SIG-M5 treated with dmso at 0.1 percent for 504 hours (cell line): ENCODE data around the gene DNASE1L2.
"Not testable (repeated sequence)": the region's sequence is repeated elsewhere in the genome, so short reads cannot be mapped to it uniquely, and the experiment has no call there.

Experiments
- DNase-seq: peaks from one replicate; lab custom pipeline; 2025; ENCODE audit not compliant: unreplicated experiment; lab: John Stamatoyannopoulos, UW

Gene DNASE1L2

DNA sequence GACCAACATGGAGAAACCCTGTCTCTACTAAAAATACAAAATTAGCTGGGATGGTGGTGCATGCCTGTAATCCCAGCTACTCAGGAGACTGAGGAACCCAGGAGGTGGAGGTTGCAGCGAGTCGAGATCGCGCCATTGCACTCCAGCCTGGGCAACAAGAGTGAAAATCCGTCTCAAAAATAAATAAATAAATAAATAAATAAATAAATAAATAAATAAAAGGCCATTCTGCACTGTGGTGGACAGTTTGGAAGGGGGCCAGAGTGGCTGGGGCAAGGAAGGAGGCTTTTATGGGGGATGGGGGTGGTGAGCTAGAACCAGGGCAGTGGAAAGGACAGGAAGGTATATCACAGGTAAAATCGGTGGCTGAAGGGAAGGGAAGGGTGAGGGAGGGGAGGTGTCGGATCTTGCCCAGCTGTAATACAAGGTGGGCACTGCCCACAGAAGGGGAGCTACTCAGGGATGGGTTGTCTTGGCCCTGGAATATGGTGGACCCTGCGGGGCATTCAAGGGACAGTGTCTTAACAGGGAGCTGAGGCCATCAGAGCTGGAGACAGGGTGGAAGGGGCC lies 33.0 kb upstream of the DNASE1L2 start:
- not testable (repeated sequence) for DNase-seq

DNA sequence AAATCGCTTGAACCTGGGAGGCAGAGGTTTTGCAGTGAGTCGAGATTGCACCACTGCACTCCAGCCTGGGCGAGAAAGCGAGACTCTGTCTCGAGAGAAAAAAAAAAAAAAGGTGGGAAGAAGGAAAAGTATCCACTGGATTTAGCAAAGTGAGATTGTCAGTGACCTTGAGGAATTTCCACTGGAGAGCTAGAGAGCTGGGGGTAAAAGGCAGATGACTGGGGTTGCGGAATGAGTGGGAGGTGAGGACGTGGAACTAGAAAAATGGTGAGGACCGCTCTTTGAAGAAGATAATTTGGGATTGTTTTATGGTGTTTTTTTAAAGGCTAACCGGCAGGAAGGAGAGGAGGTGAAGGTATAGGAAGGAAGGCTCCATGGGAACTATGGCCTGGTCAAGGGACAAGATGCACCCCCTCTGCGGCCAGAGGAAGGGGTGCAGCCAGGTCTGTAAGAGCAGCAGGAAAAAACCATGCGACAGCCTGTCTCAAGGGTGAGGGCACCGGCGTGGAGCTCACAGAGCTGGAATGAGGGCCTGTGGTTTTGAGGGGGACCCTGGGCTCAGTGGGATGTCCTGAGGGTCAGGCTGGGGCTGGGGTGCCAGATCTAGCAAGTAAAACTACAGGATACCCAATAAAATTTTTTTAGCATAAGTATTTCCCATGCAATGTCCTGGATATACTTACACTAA lies 31.7 kb upstream of the DNASE1L2 start:
- DNase-seq: no peak

DNA sequence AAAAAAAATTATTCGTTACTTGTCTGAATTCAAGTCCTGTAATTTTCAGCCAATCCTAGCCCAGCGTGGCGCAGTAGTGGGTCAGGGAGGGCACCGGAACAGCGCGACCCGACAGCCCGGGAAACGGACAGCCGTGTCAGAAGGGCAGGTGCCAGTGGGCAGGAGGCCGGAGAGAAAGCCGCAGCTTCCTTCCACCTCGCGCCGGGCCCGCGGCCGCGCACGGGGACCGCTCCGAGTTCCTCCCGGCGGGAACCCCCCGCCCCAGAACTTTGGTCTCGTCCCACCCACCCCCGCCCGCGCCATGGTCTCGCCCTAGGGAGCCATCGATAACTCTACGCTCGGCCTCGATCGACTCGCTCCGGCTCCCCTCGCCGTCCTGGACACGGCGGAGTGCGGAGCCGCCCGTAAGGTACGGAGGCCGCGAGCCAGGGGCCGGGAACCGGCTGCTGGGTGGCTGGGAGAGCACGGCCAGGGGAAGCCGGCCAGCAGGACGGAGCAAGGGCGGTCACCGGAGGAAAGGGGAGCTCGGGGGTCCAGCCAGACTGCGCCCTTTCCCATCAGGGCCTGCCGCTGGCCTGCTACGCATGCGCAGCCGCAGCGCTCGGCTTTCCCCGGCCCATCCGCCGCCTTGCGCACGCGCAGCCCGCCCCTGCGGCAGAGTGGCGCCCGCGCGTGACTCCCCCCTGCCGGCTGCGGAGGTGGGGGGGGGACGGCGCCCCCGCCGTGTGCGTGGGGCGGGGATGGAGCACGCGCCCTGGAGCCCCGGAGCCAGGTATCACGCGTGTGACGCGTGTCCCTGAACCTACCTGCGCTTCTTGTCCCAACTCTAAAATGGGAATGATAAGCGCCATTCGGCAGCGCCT lies 30.9 kb upstream of the DNASE1L2 start, which contains the start of gene MLST8:
TSS of gene MLST8 (plus strand) at position 351 of the 863 bp plus-strand sequence. CDS start 632 bp downstream, outside the sequence.
- DNase-seq: peak; percentile 72

- DNase-seq: no peak
These were observed 30.3 kb upstream of the DNASE1L2 start for GRCh38 chr16:2205967-2206313.

DNA sequence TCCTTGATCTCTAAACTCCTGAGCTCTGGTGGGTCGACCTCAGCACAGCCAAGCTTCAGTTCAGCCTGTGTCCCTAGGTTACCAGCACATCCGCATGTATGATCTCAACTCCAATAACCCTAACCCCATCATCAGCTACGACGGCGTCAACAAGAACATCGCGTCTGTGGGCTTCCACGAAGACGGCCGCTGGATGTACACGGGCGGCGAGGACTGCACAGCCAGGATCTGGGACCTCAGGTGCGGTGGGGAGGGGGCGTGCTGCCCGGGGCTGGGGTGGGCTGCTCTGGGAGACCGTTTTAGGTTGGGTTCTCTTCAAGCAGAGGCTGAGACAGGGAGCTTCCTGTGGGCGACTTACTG lies 29.8 kb upstream of the DNASE1L2 start:
- no peak for DNase-seq

DNA sequence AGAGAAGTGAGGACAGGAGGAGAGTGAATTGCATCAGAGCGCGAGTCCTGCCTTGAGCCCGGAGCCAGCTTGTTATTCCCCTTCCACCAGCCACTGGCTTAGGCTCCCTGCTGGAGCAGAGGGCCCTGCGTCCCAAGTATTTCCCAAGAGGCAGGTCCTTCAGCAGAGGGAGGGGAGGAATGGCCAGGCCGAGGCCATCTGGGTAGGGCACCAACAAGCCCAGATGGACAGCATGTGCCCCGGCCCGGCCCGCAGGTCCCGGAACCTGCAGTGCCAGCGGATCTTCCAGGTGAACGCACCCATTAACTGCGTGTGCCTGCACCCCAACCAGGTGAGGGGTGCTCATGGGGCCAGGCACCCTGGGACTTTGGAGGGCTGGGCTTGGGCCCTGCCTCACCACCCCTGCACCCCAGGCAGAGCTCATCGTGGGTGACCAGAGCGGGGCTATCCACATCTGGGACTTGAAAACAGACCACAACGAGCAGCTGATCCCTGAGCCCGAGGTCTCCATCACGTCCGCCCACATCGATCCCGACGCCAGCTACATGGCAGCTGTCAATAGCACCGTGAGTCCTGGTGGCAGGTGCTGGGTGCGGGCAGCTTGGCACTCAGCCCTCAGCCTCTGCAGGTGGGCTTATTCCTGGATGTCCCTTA lies 29.3 kb upstream of the DNASE1L2 start:
- peak; percentile 65 for DNase-seq

DNA sequence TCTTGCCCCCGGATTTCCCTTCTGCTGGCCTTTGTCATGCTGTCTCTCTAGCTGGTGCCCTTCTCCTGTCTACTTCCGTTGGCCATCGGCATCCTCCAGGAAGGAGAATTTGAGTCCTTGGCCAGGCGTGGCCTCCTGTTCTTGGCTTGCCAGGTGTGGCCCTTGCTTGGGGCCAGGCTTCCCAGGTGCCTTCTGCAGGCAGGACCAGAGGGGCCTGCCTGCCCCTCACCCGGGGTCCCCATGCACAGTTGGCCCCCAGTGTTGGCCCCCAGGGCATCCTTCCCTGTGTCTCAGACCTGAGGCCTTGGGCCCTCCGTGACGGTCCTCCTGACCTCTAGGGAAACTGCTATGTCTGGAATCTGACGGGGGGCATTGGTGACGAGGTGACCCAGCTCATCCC lies 28.4 kb upstream of the DNASE1L2 start:
- no peak for DNase-seq

DNA sequence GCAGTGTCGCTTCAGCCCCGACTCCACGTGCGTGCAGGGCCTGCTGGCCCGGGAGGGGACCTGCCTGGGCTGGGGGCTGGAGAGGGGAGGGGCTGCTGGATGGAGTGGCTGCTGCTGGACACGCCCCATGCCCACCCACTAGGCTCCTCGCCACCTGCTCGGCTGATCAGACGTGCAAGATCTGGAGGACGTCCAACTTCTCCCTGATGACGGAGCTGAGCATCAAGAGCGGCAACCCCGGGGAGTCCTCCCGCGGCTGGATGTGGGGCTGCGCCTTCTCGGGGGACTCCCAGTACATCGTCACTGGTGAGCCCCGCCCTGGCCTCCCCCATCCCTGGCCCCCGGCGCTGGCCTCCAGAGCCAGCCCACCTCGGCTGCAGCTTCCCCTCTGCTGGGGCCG lies 27.9 kb upstream of the DNASE1L2 start:
- no peak for DNase-seq

GRCh38 chr16:2208772-2209171 lies 27.5 kb upstream of the DNASE1L2 start:
- DNase-seq: no peak

GRCh38 chr16:2209258-2210008 lies 26.8 kb upstream of the DNASE1L2 start:
- no peak for DNase-seq

DNA sequence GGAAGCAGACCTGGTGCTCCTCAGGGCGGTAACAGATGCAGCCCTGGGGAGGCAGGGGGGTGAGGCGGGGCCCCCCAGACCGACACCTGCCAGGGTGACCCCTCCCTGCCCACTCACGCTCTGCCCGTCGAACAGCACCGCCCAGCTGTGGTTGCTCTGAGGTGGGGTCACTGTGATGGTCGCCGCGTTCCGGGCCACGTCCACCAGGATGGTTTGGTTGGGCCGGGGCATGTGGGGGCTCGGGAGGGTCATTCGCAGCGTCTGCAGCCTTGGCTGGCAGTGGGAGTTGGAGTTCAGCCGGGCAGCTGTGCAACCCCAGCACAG lies 26.3 kb upstream of the DNASE1L2 start:
- no peak for DNase-seq

DNA sequence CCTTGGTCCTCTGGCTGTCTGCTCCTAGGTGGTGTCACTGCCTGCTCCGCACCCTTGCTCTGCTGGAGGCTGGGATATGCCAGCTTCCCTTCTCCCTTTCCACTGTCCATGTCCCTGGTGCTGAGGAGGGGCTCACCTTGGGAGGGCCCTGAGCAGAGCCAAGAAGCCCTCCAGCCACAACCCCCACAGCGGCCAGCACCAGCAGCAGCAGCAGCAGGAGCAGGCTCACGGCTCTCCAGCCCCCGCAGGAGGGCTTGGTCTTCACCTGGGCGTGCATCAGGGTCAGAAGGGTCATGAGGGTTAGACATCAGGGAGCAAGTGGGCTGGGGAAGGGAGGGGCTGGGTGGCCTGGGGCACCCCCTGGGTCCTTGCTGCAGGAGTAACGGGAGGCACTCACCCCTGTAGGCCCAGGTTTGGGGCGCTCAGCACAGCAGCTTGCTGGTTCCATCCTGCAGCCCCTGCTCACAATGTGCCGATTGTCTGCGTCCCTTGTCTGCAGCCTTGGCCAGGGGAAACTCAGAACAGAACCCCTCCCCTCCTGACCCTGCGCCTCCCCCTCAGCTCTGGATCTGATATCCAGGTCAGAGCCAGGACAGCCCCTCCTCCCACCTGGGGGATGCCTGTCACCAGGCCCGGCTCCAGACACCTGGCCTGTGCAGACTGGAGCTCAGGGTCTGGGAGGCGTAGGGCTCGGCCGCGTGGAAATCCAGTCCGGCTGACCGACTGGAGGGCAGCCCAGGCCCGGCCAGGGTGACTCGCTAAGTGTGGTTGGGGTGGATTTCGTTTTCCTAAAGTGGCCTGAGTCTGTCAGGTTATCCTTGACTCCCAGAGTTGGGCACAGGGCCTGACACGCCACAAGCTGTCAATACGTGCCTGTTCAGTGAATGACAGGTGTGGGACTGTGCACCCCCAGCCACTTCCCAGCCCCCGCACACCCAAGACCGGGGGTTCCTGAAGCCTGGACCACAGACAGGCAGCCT lies 25.6 kb upstream of the DNASE1L2 start, which contains the start of gene BRICD5:
TSS of gene BRICD5 (minus strand) at position 478 of the 980 bp plus-strand sequence. CDS start at position 448, 30 bp downstream.
- DNase-seq: no peak

DNA sequence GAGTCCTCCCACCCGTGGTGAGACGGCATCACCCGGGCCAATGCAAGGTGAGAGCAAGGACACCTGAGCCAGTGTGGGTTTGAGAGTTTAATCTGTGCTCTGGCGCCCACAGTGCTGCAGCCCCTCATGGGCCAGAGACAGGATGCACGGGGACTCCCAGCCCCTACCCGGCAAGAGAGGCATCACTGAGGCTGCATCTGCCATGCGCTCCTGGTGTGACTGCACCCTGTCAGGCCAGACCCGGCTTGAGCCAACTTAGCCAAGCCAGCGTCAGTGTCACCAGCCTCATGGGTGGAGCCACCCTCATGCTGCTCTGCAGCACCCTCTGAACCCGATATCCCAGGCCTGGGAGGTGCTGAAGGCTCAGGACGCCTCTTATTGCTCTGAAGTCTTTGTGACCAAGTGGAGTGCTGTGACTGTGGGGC lies 24.3 kb upstream of the DNASE1L2 start:
- DNase-seq: no peak

DNA sequence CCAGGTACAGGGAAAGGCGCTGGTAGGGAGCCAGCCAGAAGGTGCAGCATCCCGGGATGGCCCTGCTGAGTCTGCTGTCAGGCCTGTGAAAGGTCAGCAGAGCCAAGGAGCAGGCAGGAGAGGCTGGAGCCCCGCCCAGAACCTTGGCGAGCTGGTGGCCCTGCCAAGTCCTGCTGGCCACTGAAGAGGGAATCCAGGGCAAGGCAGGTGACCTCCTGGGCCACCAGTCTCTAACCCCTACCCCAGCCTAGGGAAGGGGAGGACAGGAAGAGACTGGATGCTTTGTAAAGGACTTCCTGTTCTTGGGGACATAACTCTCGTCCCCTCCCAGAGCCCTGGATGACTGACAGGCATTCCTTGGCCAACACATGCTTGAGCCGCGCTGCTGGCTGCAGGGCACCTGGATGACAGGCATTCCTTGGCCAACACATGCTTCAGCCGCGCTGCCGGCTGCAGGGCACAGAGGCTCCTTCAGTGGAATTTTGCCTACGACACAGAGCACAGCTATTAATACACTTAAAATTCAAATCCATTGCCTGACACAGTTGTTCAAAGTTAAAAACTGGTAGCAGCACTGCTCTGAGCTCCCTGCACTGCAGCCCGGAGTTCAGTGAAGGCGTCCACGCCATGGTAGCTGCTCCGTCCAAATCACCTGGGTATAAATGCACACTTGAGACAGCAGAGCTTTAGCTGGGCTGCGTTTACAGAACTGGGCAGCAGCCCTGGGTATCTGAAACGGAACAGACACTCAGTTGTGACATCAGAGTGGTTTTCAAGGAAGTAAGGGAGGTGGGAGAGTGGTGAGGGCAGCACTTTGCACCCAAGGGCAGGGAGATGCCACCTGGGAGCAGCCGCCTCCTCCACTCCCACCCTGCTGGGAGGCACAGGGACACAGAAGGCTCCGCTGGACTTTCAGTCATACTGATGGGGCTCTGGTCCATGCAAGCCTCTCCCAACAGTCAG lies 23.6 kb upstream of the DNASE1L2 start:
- DNase-seq: peak; percentile 68

- DNase-seq: no peak
These were observed 22.2 kb upstream of the DNASE1L2 start for GRCh38 chr16:2213817-2214718.

GRCh38 chr16:2214719-2214968 lies 21.6 kb upstream of the DNASE1L2 start, which contains the start of gene PGP:
Gene PGP (minus strand): TSS chr16:2214840. CDS start chr16:2214777, 63 bp downstream.
- no peak for DNase-seq

DNA sequence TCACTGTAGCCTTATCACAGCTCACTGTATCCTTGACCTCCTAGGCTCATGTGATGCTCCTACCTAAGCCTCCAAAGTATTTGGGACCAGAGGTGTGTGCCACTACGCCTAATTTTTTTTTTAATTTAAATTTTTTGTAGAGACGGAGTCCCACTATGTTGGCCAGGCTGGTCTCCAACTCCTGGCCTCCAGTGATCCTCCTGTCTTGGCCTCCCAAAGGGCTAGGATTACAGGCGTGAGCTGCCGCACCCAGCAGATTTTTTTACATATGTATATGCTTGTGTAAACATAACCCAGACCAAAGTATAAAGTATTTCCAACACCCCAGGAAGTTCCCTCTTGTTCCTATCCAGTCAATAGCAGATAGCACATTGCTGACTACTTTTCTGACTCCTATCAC lies 19.9 kb upstream of the DNASE1L2 start:
- DNase-seq: no peak
